OCI-M1 (cell line): ENCODE measurements around the gene VTCN1.

Source experiments
- DNase-seq: peaks from one replicate; lab custom pipeline; 2025; lab: John Stamatoyannopoulos, UW

VTCN1 gene

DNA sequence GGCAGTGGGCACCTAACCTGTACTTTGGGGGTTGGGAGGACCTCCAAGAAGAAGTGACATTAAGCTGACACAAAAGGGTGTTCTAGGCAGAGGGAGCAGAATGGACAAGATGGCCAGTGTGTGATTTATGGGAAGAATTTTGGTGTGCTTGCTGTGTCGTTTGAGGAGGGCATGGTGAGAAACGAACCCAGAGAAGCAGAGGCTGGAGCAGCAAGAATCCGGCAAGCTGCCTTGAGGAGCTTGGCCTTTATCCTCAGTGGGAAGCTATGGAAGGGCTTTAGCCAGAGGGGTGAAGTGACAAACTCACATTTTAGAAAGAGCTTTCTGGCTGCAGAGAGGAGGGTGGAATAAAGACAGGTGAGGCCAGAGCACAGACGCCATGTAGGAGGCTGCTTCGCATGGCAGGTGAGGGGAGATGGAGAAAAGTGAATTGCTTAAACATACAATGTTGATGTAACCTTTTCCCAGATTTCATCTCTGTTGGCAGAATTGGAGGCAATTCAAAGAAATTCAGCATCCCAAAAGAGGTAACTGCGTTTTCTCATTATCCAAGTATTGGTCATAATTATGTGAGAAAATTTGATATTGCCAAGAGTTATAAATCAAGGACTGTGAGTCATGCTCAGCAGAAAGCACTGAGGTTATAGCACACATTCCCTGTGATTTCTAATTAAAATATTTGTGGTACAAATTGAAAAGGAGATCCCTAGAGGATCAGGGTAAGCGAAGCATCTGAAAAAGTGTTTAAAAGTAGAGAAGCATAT lies 115.7 kb downstream of the VTCN1 start:
- DNase-seq: no peak

DNA sequence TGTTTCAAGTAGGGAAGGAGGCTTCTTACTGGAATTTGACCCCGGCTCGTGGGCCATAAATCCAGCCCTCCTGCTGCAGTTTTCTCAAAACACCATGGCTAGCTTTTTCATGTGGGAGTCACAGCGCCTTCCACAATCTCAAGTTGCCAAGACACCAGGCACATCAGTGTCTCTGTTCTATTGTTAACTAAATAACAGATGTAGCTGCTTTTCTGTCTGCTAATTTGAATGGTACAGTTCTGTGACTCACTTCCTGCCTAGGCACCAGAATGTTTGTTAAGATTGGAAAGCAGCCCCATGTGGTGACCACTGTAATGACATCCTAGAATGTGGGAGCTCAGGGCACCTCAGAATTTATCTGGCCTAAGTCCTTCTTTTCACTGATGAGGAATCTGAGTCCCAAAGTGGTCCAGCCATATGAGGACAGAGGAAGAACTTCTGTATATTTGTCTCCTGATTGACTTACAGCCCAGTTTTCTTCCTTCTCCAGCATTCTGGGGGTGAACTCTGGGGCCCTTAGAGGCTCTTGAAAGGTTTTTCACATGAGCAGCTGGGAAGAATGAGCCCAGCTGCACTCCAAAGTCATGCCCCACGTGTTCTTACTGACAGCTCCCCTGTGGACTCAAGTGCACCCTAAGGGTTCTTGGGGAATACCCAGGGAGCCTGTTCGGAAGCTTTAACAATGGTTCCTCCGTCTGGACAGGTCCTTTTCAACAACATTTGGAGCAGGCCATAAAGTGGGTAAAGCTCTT lies 116.7 kb downstream of the VTCN1 start:
- DNase-seq: peak; percentile 6
